LNCAP (cell line): ENCODE results near the gene C14orf119.

Experiments used
- CTCF ChIP-seq: fragments of 450-650 bp; IDR thresholded peaks from 2 replicates; pipeline ENCODE4 v1.5.1; 2017; ENCODE audit warnings: mild to moderate bottlenecking

Gene C14orf119

GRCh38 chr14:23140371-23140770, 45.1 kb downstream of the C14orf119 start:
- TF ChIP-seq CTCF = no peak

GRCh38 chr14:23141706-23142444, 46.6 kb downstream of the C14orf119 start:
- no peak for TF ChIP-seq CTCF

GRCh38 chr14:23142826-23143225, 47.5 kb downstream of the C14orf119 start:
- no peak for TF ChIP-seq CTCF

GRCh38 chr14:23143911-23144310, 48.6 kb downstream of the C14orf119 start:
- no peak for TF ChIP-seq CTCF

GRCh38 chr14:23145794-23146350, 50.6 kb downstream of the C14orf119 start:
- TF ChIP-seq CTCF = no peak

- no peak for TF ChIP-seq CTCF
Measured at GRCh38 chr14:23146351-23146910, 51.1 kb downstream of the C14orf119 start.

GRCh38 chr14:23146980-23147379, 51.7 kb downstream of the C14orf119 start:
- no peak for TF ChIP-seq CTCF
